Right atrium auricular region (tissue), 2 donors: ENCODE data around the gene UBXN11. TPM values are rescaled to one million over a fixed set of nuclear protein-coding genes. Genes with fewer than 3 reads are reported as not detected.

Experiments used
- DNase-seq: peaks from one replicate; pipeline ENCODE4 v3.0.0-alpha.2; 2019; ENCODE audit warnings: low spot score
- H3K27ac ChIP-seq, 2 donors: fragments of 200-600 bp; sonication (generic); 1 replicate in 1 of 2; 2 replicates in 1 of 2; pipeline ENCODE4 v1.5.1; 2016 to 2019
- H3K27me3 ChIP-seq, 2 donors: fragments of 200-600 bp; sonication (generic); one replicate each; pipeline versions ENCODE4 v1.5.1 to v1.6.0; 2017 to 2019
- H3K36me3 ChIP-seq: fragments of 200-600 bp; sonication (generic); one replicate; pipeline ENCODE4 v1.5.1; 2016
- H3K4me1 ChIP-seq, 2 donors: fragments of 200-600 bp; sonication (generic); one replicate each; pipeline versions ENCODE4 v1.5.1 to v1.6.0; 2017 to 2019
- H3K4me3 ChIP-seq, 2 donors: fragments of 200-600 bp; sonication (generic); 1 replicate in 1 of 2; 2 replicates in 1 of 2; pipeline ENCODE4 v1.5.1; 2017 to 2019; ENCODE audit warnings: mild to moderate bottlenecking in 1 of 2, moderate library complexity in 1 of 2
- H3K9me3 ChIP-seq, 2 donors: fragments of 200-600 bp; sonication (generic); one replicate each; pipeline ENCODE4 v1.5.1; 2019
- total RNA-seq, 2 donors: library from RNA; depleted of rRNA; stranded (reverse); fragments of >200 nt; gene quantifications; one replicate each; pipeline ENCODE4 v1.1.0, GENCODE V29; 2016
- TF ChIP-seq, protein P1 (sequence below), 2 donors: fragments of 200-600 bp; sonication (generic); IDR thresholded peaks; one replicate each; pipeline ENCODE4 v1.5.1; 2019; ENCODE audit warnings: antibody characterized with exemption in 2 of 2

Gene UBXN11
- total RNA-seq, 2 donors from 2014 or later = 4.5 to 7.4 TPM

DNA sequence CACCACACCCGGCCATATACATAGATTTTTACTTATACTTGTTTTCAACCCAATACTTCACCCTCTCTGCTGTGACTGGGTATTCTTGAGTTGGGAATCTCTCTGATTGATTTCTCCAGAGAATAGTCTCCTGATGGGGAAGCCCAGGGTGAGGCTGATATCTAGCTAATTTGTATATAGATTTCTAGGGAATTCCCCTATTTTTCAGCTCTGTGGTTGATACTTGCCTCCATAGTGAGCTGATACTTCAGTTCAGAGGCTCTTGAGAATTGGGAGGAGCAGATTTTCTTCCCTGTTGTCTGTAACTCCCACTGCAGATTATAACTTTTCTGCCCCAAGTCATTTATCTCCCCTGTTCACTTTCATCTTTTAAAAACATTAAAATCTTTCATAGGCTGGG, 41.0 kb downstream of the UBXN11 start:
- Histone ChIP-seq H3K27ac (no peak overlapping the region), H3K27me3 (no peaks in the 10 kb centered on the region), H3K9me3 (no peaks in the 10 kb centered on the region), H3K36me3 (peaks cover 57% of the 10 kb centered on the region), H3K4me3 (no peak overlapping the region), H3K4me1 (peaks cover 0 to 5% of the 10 kb centered on the region in 2 donors)
- TF ChIP-seq, protein P1, sequence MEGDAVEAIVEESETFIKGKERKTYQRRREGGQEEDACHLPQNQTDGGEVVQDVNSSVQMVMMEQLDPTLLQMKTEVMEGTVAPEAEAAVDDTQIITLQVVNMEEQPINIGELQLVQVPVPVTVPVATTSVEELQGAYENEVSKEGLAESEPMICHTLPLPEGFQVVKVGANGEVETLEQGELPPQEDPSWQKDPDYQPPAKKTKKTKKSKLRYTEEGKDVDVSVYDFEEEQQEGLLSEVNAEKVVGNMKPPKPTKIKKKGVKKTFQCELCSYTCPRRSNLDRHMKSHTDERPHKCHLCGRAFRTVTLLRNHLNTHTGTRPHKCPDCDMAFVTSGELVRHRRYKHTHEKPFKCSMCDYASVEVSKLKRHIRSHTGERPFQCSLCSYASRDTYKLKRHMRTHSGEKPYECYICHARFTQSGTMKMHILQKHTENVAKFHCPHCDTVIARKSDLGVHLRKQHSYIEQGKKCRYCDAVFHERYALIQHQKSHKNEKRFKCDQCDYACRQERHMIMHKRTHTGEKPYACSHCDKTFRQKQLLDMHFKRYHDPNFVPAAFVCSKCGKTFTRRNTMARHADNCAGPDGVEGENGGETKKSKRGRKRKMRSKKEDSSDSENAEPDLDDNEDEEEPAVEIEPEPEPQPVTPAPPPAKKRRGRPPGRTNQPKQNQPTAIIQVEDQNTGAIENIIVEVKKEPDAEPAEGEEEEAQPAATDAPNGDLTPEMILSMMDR (IDR thresholded peaks at IDR 0.05) = no peak
- DNase-seq = no peak

DNA sequence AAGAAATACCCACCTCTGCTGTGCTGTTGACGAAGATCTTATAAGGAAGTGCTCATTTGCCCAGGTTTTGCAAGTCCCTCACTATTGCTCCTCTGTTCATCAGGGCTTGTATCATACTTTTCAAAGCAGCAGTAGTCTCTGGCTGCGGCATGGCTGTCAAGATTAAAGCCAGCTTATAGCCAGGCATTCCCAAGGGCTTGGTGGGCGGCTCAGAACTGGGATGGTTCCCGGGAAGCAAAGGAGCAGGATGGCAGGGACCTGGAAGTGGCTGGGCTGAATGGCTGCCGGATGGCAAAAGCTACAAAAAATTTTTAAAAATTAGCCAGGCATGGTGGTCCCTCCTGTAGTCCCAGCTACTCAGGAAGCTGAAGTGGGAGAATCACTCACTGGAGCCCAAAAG, 43.2 kb downstream of the UBXN11 start:
- no peak for DNase-seq
- H3K4me1 ChIP-seq = peaks cover 0 to 11% of the 10 kb centered on the region in 2 donors
- no peak overlapping the region for H3K4me3 ChIP-seq
- no peaks in the 10 kb centered on the region for H3K27me3 ChIP-seq
- H3K9me3 ChIP-seq = no peaks in the 10 kb centered on the region
- H3K36me3 ChIP-seq = peaks cover 52% of the 10 kb centered on the region
- TF ChIP-seq, protein P1 (IDR thresholded peaks at IDR 0.05) = no peak
- H3K27ac ChIP-seq = no peak overlapping the region

DNA sequence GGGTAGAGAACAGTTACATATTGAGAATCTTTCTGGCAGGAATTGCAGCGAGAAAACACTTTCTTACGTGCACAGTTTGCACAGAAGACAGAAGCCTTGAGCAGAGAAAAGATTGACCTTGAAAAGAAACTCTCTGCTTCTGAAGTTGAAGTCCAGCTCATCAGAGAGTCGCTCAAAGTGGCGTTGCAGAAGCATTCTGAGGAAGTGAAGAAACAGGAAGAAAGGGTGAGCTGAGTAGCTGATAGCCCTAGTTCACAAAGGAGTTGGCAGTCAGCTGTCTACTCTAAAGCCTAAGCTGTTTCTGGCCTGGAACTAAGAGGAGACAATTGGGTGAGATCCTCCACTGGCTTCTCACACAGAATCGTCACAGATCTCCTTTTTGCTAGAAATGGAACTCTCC, 46.9 kb downstream of the UBXN11 start:
- no peak overlapping the region for H3K27ac ChIP-seq
- H3K4me1 ChIP-seq = peaks cover 0 to 19% of the 10 kb centered on the region in 2 donors
- H3K36me3 ChIP-seq = peaks cover 53% of the 10 kb centered on the region

DNA sequence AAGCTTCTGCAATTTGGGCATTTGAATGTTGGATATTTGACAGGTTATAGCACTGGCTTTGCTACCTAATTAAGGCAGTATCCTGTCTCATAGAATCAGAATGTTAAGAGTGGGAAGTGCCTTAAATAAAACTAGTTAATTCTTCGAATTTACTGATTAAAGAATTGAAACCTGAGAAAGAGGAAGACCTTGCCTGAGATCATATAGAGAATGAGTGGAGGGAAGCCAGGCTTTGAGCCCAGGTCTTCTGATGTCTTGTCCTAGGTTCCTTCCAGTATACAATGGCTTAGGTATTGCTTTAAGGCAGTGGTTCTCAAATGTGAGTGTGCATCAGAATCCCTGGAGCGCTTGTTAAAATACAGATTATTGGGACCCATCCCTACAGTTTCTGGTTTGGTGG, 47.4 kb downstream of the UBXN11 start:
- no peaks in the 10 kb centered on the region for H3K9me3 ChIP-seq
- H3K36me3 ChIP-seq = peaks cover 48% of the 10 kb centered on the region
- TF ChIP-seq, protein P1 (IDR thresholded peaks at IDR 0.05) = no peak
- H3K27me3 ChIP-seq = no peaks in the 10 kb centered on the region
- DNase-seq = no peak
- H3K27ac ChIP-seq = peak overlapping the region in 1 of 2 donors; percentile 88
- peaks cover 0 to 19% of the 10 kb centered on the region in 2 donors for H3K4me1 ChIP-seq
- no peak overlapping the region for H3K4me3 ChIP-seq

More for the DNA sequence above, 46.9 kb downstream of the UBXN11 start:
- H3K4me3 ChIP-seq = no peak overlapping the region
- TF ChIP-seq, protein P1 (IDR thresholded peaks at IDR 0.05) = no peak
- no peaks in the 10 kb centered on the region for H3K27me3 ChIP-seq
- H3K9me3 ChIP-seq = no peaks in the 10 kb centered on the region
- DNase-seq = no peak

DNA sequence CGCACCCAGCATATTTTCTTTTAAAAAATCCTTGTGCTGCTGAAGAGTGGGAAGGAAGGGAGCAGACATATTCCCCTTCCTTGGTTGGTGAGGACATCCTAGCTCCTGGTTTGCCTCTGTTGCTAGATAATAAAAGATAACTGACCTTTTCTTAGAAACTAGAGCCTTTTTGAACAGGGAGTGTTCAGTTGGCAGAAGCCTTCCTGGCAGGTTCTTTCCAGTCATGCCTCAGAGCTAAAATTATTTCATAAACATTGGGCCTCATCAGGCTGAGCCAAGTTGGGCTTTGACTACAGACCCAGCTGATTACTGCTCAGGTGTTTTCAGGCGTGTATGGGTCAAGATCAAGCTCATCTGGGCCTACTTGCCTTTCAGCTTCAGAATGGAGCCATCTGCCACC, 49.2 kb downstream of the UBXN11 start:
- no peaks in the 10 kb centered on the region for H3K9me3 ChIP-seq
- peak overlapping the region; percentile 81 to 88 for H3K27ac ChIP-seq
- no peaks in the 10 kb centered on the region for H3K27me3 ChIP-seq
- peaks cover 0 to 19% of the 10 kb centered on the region in 2 donors for H3K4me1 ChIP-seq
- H3K4me3 ChIP-seq = peak overlapping the region in 1 of 2 donors; percentile 44
- DNase-seq = no peak
- TF ChIP-seq, protein P1 (IDR thresholded peaks at IDR 0.05) = no peak
- H3K36me3 ChIP-seq = peaks cover 34% of the 10 kb centered on the region

DNA sequence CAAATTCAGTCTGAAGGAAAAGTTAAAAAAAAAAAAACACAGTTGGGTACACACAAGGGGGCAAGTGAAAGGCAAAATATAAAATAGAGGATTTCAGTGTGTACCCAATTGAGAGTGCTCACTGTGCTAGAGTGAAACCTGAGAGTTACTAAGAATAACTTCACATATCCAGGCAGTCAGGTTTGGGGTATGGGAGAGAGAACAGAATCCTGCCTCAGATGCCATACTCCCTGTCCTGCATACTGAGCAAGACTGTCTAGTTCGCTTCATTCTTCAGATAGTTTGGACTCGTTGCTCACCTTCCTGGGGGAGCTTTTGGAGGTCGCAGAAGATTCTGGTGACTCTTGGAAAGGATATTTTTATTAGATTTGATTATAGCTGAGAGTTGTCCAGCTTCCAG, 52.0 kb downstream of the UBXN11 start:
- Histone ChIP-seq H3K27ac (peak overlapping the region; percentile 81 to 88), H3K4me3 (peak overlapping the region; percentile 15 to 44), H3K36me3 (peaks cover 11% of the 10 kb centered on the region), H3K9me3 (no peaks in the 10 kb centered on the region), H3K4me1 (peaks cover 0 to 12% of the 10 kb centered on the region in 2 donors), H3K27me3 (no peaks in the 10 kb centered on the region)
- no peak for DNase-seq
- TF ChIP-seq, protein P1 (IDR thresholded peaks at IDR 0.05) = no peak
